Psoas muscle (tissue), 8 donors: Measurements from ENCODE around the gene RRBP1. TPM values are rescaled to one million over a fixed set of nuclear protein-coding genes. Genes with fewer than 3 reads are reported as not detected.

ENCODE experiments used
- ATAC-seq, 4 donors: fragments of 200-7000 bp; cut with Tn5 transposase; one replicate each; pipeline ENCODE4 v1.9.1; 2020; ENCODE audit warnings: moderate library complexity in 3 of 4, mild to moderate bottlenecking in 2 of 4
- DNase-seq, 2 donors: peaks; one replicate each; pipeline ENCODE4 v3.0.0-alpha.2; 2020
- H3K27ac ChIP-seq: fragments of 200-600 bp; one replicate; pipeline ENCODE4 v1.8.0; 2022
- H3K27me3 ChIP-seq, 3 donors: fragments of 200-600 bp in 1 of 3; one replicate each; pipeline versions ENCODE4 v1.6.1 to v1.8.0; 2013 to 2022; ENCODE audit warnings: low read length in 2 of 3, mild to moderate bottlenecking in 2 of 3, moderate library complexity in 1 of 3; ENCODE audit not compliant: insufficient read depth in 3 of 3
- H3K36me3 ChIP-seq, 2 donors: fragments of 200-600 bp in 1 of 2; one replicate each; pipeline versions ENCODE4 v1.6.1 to v1.8.0; 2013 to 2022; ENCODE audit warnings: low read depth in 1 of 2, mild to moderate bottlenecking in 1 of 2, moderate library complexity in 1 of 2; ENCODE audit not compliant: insufficient read depth in 1 of 2
- H3K4me1 ChIP-seq: fragments of 200-600 bp; one replicate; pipeline ENCODE4 v1.8.0; 2022
- H3K4me3 ChIP-seq: fragments of 200-600 bp; one replicate; pipeline ENCODE4 v1.8.0; 2022; ENCODE audit warnings: mild to moderate bottlenecking
- H3K9me3 ChIP-seq: fragments of 200-600 bp; one replicate; pipeline ENCODE4 v1.8.0; 2022
- CTCF ChIP-seq: fragments of 200-600 bp; IDR thresholded peaks from one replicate; pipeline ENCODE4 v1.8.0; 2022; ENCODE audit warnings: antibody characterized with exemption
- WGBS, 3 donors: extraction: QIAGEN DNeasy Blood & Tissue Kit; methylation state at CpG; one replicate each; pipeline versions ENCODE4 v1.1.6 to v1.1.7; 2013; 5-methylcytosine and 5-hydroxymethylcytosine counted together
- intact Hi-C, 2 donors: fragments of 100-400 bp; cut with DNase I; formaldehyde crosslinking; loops; one replicate each; pipeline versions ENCODE4 v1.11.0 to v1.14.2; 2022
- polyA plus RNA-seq, 3 donors: library from polyadenylated mRNA; stranded (reverse); fragments of 200-250 nt; gene quantifications; one replicate each; pipeline ENCODE4 v1.2.3, GENCODE V29; 2013
- total RNA-seq, 4 donors: library from RNA; stranded (reverse); fragmentation: NEBNext Ultra II Directional in 2 of 4; extraction: Animal tissue kit (Norgen Biotek cat#: 25700) in 2 of 4; gene quantifications; one replicate each; pipeline versions ENCODE4 v1.2.1 to v1.2.4, GENCODE V29; 2021 to 2023
- donor health status: healthy with polysubstance abuse.
- donor health status: DM: no; HTN: no; CAD: no; lungs with moderate emphysema.
- donor health status: Bipolar disorder and iron deficiency.
- donor health status: healthy.
- donor health status: DM: yes; HTN: yes; CAD: no.
- donor health status: DM: no; HTN: no; CAD: no.
- donor health status: DM: no; HTN: no; CAD: no.
- donor health status: DM: yes; HTN: yes; CAD: no.

The RRBP1 gene
- total and polyA plus RNA-seq, 7 donors, result 14.2 to 40.8 (median 21.8) TPM

- no peak overlapping the region for H3K4me3 ChIP-seq
- WGBS, 3 donors, result 86 to 90% (median 90%) methylated on average over 10 of the region's 10 CpGs
- peak in 1 of 2 donors; percentile 42 for DNase-seq
- intact Hi-C loops, result loop anchor here in 1 of 2 donors (2.0 kb wide), 1 partner anchor 73 kb away; no protein-coding TSS in a partner anchor
- peaks cover 78% of the 10 kb centered on the region for H3K4me1 ChIP-seq
- H3K27me3 ChIP-seq, result no peaks in the 10 kb centered on the region
- no peak for ATAC-seq
- no peaks in the 10 kb centered on the region for H3K9me3 ChIP-seq
- H3K36me3 ChIP-seq, result peaks cover 0 to 12% of the 10 kb centered on the region in 2 donors
- H3K27ac ChIP-seq, result peak overlapping the region; percentile 6
- TF ChIP-seq CTCF, result no peak
Observed at GRCh38 chr20:17645546-17646208, 36.4 kb downstream of the RRBP1 start.

GRCh38 chr20:17645010-17645409 is 37.0 kb downstream of the RRBP1 start:
- no peak for TF ChIP-seq CTCF
- no peak overlapping the region for H3K27ac ChIP-seq
- peaks cover 74% of the 10 kb centered on the region for H3K4me1 ChIP-seq
- intact Hi-C loops, result no loop called here
- H3K9me3 ChIP-seq, result no peaks in the 10 kb centered on the region
- H3K4me3 ChIP-seq, result no peak overlapping the region
- no peaks in the 10 kb centered on the region for H3K27me3 ChIP-seq
- ATAC-seq (no peak), DNase-seq (peak in 1 of 2 donors; percentile 33)
- WGBS, 3 donors, result 89 to 93% (median 91%) methylated on average over 14 of the region's 14 CpGs
- peaks cover 0 to 18% of the 10 kb centered on the region in 2 donors for H3K36me3 ChIP-seq

GRCh38 chr20:17644451-17644850 is 37.6 kb downstream of the RRBP1 start:
- peak; percentile 62 to 78 for DNase-seq

GRCh38 chr20:17643531-17644188 is 38.4 kb downstream of the RRBP1 start:
- intact Hi-C loops, result no loop called here
- no peaks in the 10 kb centered on the region for H3K27me3 ChIP-seq
- H3K4me3 ChIP-seq, result no peak overlapping the region
- H3K9me3 ChIP-seq, result no peaks in the 10 kb centered on the region
- H3K4me1 ChIP-seq, result peaks cover 72% of the 10 kb centered on the region
- ATAC-seq (peak in 1 of 4 donors; percentile 15), DNase-seq (no peak)
- 50 to 59% (median 51%) methylated on average over 10 of the region's 10 CpGs for WGBS, 3 donors
- no peak for TF ChIP-seq CTCF
- H3K36me3 ChIP-seq, result peaks cover 0 to 29% of the 10 kb centered on the region in 2 donors
- H3K27ac ChIP-seq, result peak overlapping the region; percentile 41

More at GRCh38 chr20:17644451-17644850, 37.6 kb downstream of the RRBP1 start:
- Histone ChIP-seq H3K4me3 (no peak overlapping the region), H3K4me1 (peaks cover 74% of the 10 kb centered on the region), H3K27ac (peak overlapping the region; percentile 41), H3K36me3 (peaks cover 0 to 22% of the 10 kb centered on the region in 2 donors), H3K9me3 (no peaks in the 10 kb centered on the region), H3K27me3 (no peaks in the 10 kb centered on the region)
- no peak for TF ChIP-seq CTCF
- peak; percentile 78 to 85 (median 80) for ATAC-seq
- intact Hi-C loops, result no loop called here
- WGBS, 3 donors, result 23 to 32% (median 26%) methylated on average over 13 of the region's 13 CpGs
